HepG2 (cell line): ENCODE measurements around the gene SMIM24. TPM values are rescaled to one million over a fixed set of nuclear protein-coding genes. Genes with fewer than 3 reads are reported as not detected.
A peak's percentile ranks its signal among the peaks of the same experiment; 100 is the strongest.

ENCODE experiments used
- CCAR2 ChIP-seq: fragments of 200-400 bp; formaldehyde crosslinking; optimal IDR thresholded peaks from 2 replicates; pipeline ENCODE3; 2018; ENCODE audit warnings: low read depth, mild to moderate bottlenecking, low read length, moderate library complexity
- JUNB ChIP-seq: sonication (generic); formaldehyde crosslinking; IDR thresholded peaks from 2 replicates; pipeline ENCODE4 v1.8.0; 2022; ENCODE audit warnings: missing genetic modification reagents, mild to moderate bottlenecking, borderline replicate concordance
- MAFK ChIP-seq, 2 experiments: IDR thresholded peaks in 1 of 2; conservative IDR thresholded peaks in 1 of 2; 2 replicates each; pipeline ENCODE4 v1.6.1; 2011; ENCODE audit warnings: improper control_type of control experiment in 2 of 2, low read length in 2 of 2
- MYNN ChIP-seq: sonication (generic); formaldehyde crosslinking; IDR thresholded peaks from 2 replicates; pipeline ENCODE4 v1.4.0; 2020; ENCODE audit warnings: mild to moderate bottlenecking, low read depth, missing genetic modification reagents
- PITX1 ChIP-seq: sonication (generic); formaldehyde crosslinking; IDR thresholded peaks from 2 replicates; pipeline ENCODE4 v1.5.1; 2020; ENCODE audit warnings: mild to moderate bottlenecking, missing genetic modification reagents
- RBM39 ChIP-seq: fragments of 200-400 bp; formaldehyde crosslinking; IDR thresholded peaks from one replicate; pipeline ENCODE4 v1.6.1; 2018; ENCODE audit warnings: antibody characterized with exemption, mild to moderate bottlenecking, low read depth, low read length; ENCODE audit not compliant: poor library complexity, severe bottlenecking
- RFXANK ChIP-seq: IDR thresholded peaks from 2 replicates; pipeline ENCODE4 v1.6.1; 2016
- SP4 ChIP-seq: sonication (generic); formaldehyde crosslinking; IDR thresholded peaks from 2 replicates; pipeline ENCODE4 v1.8.1; 2023; ENCODE audit warnings: mild to moderate bottlenecking, missing genetic modification reagents
- TRIM24 ChIP-seq: sonication (generic); formaldehyde crosslinking; IDR thresholded peaks from 2 replicates; pipeline ENCODE4 v1.8.0; 2022; ENCODE audit warnings: mild to moderate bottlenecking, missing genetic modification reagents
- ZKSCAN5 ChIP-seq: sonication (generic); formaldehyde crosslinking; IDR thresholded peaks from 2 replicates; pipeline ENCODE4 v1.5.1; 2020; ENCODE audit warnings: mild to moderate bottlenecking, missing genetic modification reagents
- ZNF17 ChIP-seq: sonication (generic); formaldehyde crosslinking; IDR thresholded peaks from 2 replicates; pipeline ENCODE4 v1.5.0; 2020; ENCODE audit warnings: mild to moderate bottlenecking, missing genetic modification reagents
- ZNF576 ChIP-seq: sonication (generic); formaldehyde crosslinking; IDR thresholded peaks from 2 replicates; pipeline ENCODE4 v1.4.0; 2020; ENCODE audit warnings: mild to moderate bottlenecking, missing genetic modification reagents
- ZNF615 ChIP-seq: sonication (generic); formaldehyde crosslinking; IDR thresholded peaks from 2 replicates; pipeline ENCODE4 v1.5.0; 2020; ENCODE audit warnings: mild to moderate bottlenecking, missing genetic modification reagents, borderline replicate concordance
- ZNF678 ChIP-seq: sonication (generic); formaldehyde crosslinking; IDR thresholded peaks from 2 replicates; pipeline ENCODE4 v1.4.0; 2020; ENCODE audit warnings: mild to moderate bottlenecking, missing genetic modification reagents
- ZNF710 ChIP-seq: sonication (generic); formaldehyde crosslinking; IDR thresholded peaks from 2 replicates; pipeline ENCODE4 v1.5.0; 2020; ENCODE audit warnings: mild to moderate bottlenecking, missing genetic modification reagents, borderline replicate concordance
- ZNF761 ChIP-seq: sonication (generic); formaldehyde crosslinking; conservative IDR thresholded peaks from 2 replicates; pipeline ENCODE4 v1.4.0; 2020; ENCODE audit warnings: mild to moderate bottlenecking, missing genetic modification reagents
- ZNF891 ChIP-seq: sonication (generic); formaldehyde crosslinking; IDR thresholded peaks from 2 replicates; pipeline ENCODE4 v1.5.0; 2020; ENCODE audit warnings: mild to moderate bottlenecking, missing genetic modification reagents
- polyA plus RNA-seq, 8 experiments: library from polyadenylated mRNA; depleted of rRNA in 3 of 8; stranded (reverse) in 7 of 8; unstranded in 1 of 8; fragments of >200 nt; fragmentation: Illumina TruSeq in 4 of 8; extraction: Trizol in 4 of 8; gene quantifications; 2 replicates each; pipeline versions ENCODE4 v1.2.1 to v1.2.3, GENCODE V29; 2011 to 2016; ENCODE audit warnings: low read depth in 4 of 8, missing spikeins in 1 of 8, mixed read lengths in 1 of 8; ENCODE audit not compliant: insufficient read depth in 1 of 8
- total RNA-seq, 5 experiments: library from RNA; depleted of rRNA; stranded (reverse); fragments of >200 nt; fragmentation: Illumina TruSeq; extraction: Trizol; gene quantifications; 2 replicates each; pipeline ENCODE4 v1.2.3, GENCODE V29; 2016; ENCODE audit warnings: low read depth in 1 of 5
- TF ChIP-seq, protein P1 (sequence below): sonication (generic); formaldehyde crosslinking; IDR thresholded peaks from 2 replicates; pipeline ENCODE4 v1.8.1; 2023; ENCODE audit warnings: mild to moderate bottlenecking, inconsistent platforms, moderate library complexity, missing genetic modification reagents, borderline replicate concordance
- TF ChIP-seq, protein P2 (sequence below): sonication (generic); formaldehyde crosslinking; conservative IDR thresholded peaks from 2 replicates; pipeline ENCODE4 v1.8.0; 2022; ENCODE audit warnings: low read depth, missing genetic modification reagents
- TF ChIP-seq, protein P3 (sequence below): sonication (generic); formaldehyde crosslinking; IDR thresholded peaks from 2 replicates; pipeline ENCODE4 v1.9.0; 2022; ENCODE audit warnings: low read depth, missing genetic modification reagents

The SMIM24 gene
- total and polyA plus RNA-seq, 2 of the 13 experiments (the other 11 are each of a cell fraction or from before 2014, with no cell fraction given) = 11.2 to 70.6 TPM

- TF ChIP-seq PITX1 (CRISPR knock-in tag) (no peak; the same call in 1 of the 2 replicates), RBM39 (no peak), ZKSCAN5 (CRISPR knock-in tag) (no peak), MAFK (conservative IDR thresholded peaks at IDR 0.05 in 1 of 2, IDR thresholded peaks at IDR 0.05 in 1 of 2; ENCODE audit: low read length in 2 of 2) (no peak), SP4 (peak; percentile 89), ZNF576 (CRISPR knock-in tag) (no peak), ZNF761 (CRISPR knock-in tag) (no peak), ZNF678 (CRISPR knock-in tag) (no peak), ZNF891 (0 out of 2 replicates have a peak, but pooled peaks have one; percentile 43), TRIM24 (CRISPR knock-in tag) (no peak), CCAR2 (no peak), ZNF615 (CRISPR knock-in tag) (no peak), ZNF17 (no peak), JUNB (CRISPR knock-in tag) (no peak), ZNF710 (CRISPR knock-in tag) (no peak), MYNN (CRISPR knock-in tag) (no peak), RFXANK (CRISPR knock-in tag) (peak; percentile 72; the same call in 1 of the 2 replicates)
- TF ChIP-seq, protein P1, sequence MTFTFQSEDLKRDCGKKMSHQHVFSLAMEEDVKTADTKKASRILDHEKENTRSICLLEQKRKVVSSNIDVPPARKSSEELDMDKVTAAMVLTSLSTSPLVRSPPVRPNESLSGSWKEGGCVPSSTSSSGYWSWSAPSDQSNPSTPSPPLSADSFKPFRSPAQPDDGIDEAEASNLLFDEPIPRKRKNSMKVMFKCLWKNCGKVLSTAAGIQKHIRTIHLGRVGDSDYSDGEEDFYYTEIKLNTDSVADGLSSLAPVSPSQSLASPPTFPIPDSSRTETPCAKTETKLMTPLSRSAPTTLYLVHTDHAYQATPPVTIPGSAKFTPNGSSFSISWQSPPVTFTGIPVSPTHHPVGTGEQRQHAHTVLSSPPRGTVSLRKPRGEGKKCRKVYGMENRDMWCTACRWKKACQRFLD (CRISPR knock-in tag) = no peak
- TF ChIP-seq, protein P2, sequence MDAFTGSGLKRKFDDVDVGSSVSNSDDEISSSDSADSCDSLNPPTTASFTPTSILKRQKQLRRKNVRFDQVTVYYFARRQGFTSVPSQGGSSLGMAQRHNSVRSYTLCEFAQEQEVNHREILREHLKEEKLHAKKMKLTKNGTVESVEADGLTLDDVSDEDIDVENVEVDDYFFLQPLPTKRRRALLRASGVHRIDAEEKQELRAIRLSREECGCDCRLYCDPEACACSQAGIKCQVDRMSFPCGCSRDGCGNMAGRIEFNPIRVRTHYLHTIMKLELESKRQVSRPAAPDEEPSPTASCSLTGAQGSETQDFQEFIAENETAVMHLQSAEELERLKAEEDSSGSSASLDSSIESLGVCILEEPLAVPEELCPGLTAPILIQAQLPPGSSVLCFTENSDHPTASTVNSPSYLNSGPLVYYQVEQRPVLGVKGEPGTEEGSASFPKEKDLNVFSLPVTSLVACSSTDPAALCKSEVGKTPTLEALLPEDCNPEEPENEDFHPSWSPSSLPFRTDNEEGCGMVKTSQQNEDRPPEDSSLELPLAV (CRISPR knock-in tag) = no peak
- TF ChIP-seq, protein P3, sequence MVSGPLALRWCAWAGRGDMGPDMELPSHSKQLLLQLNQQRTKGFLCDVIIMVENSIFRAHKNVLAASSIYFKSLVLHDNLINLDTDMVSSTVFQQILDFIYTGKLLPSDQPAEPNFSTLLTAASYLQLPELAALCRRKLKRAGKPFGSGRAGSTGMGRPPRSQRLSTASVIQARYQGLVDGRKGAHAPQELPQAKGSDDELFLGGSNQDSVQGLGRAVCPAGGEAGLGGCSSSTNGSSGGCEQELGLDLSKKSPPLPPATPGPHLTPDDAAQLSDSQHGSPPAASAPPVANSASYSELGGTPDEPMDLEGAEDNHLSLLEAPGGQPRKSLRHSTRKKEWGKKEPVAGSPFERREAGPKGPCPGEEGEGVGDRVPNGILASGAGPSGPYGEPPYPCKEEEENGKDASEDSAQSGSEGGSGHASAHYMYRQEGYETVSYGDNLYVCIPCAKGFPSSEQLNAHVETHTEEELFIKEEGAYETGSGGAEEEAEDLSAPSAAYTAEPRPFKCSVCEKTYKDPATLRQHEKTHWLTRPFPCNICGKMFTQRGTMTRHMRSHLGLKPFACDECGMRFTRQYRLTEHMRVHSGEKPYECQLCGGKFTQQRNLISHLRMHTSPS = no peak
Observed at GRCh38 chr19:3505598-3506383, 25.5 kb upstream of the SMIM24 start, which contains the start of gene FZR1 (continued).
